HK-2 (cell line): Measurements from ENCODE around the gene CCDC190.
"Not testable (repeated sequence)": the region's sequence is repeated elsewhere in the genome, so short reads cannot be mapped to it uniquely, and the experiment has no call there.

Experiments
- DNase-seq: peaks from one replicate; pipeline ENCODE4 v3.0.0-alpha.2; 2018; ENCODE audit not compliant: unreplicated experiment

The CCDC190 gene

DNA sequence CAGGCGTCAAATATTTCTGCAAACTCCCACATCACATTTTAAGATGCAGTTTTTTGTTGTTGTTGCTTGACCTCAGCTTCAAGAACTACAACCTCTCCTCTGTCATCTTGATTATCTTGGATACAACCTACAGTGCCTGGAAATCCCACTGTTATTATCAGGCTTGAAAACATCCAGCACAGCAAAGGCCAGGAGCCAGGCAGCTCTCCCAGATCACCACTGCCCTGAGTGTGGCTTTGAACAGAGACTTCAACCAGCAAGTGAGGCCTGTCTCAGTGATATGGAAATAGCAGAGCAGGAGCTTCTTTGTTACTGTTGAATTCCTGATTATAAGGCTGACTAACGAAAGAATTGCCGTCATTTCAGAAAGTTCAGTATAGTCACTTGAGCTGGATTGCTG lies 28.5 kb downstream of the CCDC190 start:
- no peak for DNase-seq

DNA sequence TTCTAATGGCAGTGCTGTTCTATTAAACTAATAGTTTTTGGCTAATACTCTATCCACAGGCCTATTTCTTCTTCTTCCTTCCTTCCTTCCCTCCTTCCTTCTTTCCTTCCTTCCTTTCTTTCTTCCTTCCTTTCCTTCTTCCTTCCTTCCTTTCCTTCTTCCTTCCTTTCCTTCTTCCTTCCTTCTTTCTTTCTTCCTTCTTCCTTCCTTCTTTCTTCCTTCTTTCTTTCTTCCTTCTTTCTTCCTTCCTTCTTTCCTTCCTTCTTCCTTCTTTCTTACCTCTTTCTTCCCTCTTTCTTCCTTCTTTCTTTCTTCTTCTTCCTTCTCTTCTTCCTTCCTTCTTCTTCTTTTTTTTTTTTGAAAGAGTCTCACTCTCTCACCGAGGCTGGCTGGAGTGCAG lies 31.7 kb downstream of the CCDC190 start:
- DNase-seq: no peak

DNA sequence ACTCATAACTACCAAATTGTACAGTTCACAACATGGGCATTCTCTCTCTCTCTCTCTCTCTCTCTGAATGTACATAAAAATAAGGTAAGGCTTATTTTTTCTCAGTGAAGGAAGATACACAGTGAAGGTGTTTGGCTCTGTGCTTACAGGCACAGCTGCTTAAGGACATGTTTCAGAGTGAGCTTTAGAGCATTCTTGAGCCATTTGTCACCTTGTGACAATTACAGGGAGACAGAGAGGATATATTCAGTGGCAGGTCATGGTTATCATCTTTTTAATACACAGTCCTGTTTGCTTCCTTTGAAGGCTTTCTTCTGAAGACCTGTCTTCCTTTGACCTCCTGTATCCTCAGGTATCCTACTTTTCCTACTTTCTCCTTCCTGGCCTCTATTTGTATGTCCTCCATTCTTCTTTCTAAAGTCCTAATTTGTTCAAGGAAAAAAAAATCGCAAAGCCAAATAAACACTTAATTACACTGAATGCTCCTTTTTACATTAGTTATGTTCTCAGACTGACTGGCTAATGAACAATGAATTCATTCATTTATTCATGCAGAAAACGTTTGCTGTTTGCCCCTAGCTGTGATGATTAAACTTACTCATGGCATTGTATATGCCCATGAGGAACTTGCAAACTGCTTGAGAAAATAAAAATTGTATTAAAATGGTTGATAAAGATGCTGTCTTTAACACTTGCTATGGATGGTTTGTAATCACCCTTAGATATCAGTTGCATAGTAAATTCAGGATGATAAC lies 37.0 kb downstream of the CCDC190 start:
- no peak for DNase-seq

DNA sequence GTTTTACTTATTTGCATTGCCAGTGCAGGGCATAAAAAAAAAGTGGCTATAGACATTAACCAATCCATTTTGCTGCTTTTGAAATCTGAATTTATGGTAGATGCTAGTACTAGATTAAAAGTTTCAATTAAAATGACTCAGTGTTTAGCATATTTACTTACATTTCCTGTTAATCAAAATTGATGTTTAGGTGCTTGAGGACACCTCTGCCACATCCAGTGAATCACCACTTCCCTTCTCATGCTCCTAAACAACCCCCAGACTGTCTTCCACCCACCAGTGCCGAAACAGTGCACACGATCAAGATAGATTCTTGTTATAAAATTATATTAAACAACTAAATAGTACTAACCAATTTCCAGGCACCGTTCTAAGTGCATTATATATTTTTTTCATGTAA lies 37.7 kb downstream of the CCDC190 start:
- no peak for DNase-seq

DNA sequence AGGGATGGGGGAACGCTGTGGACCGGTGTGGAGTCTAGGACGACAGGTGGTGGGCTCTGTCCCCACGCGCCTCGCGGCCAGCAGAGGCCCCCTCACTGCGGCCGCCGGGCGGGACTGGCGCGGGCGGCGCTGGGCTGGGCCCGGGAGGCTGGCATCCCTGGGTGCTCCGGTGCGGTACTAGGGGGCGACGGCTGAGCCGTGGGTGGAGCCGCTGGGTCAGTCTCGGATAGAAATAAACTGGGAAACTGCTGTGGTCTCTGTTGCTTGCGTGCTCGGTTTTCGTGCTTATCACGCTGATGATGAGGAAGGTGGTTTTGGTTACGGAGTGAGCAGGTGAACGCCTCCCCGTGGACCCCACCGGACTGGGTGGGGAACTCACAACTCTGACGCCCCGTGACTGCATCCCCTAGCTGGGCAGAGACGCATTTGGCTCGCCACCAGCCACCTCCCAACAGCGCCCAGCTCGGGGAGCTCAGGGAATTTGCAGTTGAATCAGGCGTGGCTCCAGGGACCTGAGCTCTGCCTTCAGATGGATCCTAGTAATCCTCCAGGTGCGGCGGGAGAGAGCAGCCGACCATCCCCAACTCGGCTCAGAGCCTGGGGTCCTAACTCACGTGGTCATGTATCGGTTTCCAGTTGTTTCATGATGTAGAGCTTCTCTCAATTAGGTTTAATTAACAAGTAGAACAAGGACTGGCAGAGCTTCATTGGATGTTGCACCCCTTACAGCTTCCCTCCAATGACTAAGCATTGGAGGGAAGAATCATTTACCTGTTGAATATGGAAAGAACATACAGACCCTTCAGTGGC lies 38.4 kb downstream of the CCDC190 start:
- no peak for DNase-seq

DNA sequence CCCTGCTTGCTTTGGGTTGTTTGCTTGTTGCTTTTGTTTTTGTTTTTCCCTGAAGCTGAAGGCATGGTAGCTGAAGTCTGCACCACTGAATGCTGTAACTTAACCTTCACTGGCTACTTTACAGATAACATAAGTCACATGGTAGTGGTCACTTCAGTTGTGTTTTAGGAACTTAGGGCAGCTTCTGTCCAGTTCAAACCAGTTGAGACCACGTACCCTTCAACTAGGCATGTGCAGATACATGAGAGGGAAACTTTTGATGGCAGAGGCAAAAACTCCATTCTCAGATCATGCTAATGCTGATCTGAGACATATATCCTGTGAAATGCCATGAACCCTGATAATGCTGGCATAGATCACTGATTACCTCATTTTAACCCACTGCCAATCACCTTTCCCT lies 42.3 kb downstream of the CCDC190 start:
- DNase-seq: not testable (repeated sequence)

DNA sequence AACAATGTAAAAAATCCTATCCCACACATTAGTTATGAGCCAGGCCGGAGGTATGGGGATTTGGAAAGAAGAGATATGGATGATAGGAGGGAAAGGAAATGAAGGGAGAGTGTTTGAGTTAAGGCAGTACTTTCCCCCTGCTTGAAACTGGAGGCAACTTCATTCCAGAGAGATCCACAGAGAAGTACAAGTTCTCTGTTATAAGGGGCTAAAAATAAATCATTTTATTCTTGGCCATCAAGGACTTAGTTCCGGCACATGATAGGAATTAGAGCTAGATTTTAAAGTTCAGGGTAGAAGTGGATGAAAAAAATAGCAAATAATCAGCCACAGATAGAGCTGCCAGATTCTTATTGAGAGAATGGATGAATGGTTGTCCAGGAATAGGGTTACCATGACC lies 42.8 kb downstream of the CCDC190 start:
- DNase-seq: not testable (repeated sequence)

DNA sequence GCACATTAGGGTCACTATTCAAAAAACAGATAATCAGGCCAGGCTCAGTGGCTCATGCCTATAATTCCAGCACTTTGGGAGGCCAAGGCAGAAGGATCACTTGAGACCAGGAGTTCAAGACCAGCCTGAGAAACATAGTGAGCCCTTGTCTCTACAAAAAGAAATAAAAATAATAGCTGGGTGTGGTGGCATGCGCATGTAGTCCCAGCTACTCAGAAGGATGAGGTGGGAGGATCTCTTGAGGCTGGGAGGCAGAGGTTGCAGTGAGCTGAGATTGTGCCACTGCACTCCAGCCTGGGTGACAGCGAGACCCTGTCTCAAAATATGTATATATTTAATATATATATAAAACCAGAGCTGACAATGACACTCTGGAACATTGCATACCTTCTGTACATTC lies 48.6 kb downstream of the CCDC190 start:
- DNase-seq: not testable (repeated sequence)

DNA sequence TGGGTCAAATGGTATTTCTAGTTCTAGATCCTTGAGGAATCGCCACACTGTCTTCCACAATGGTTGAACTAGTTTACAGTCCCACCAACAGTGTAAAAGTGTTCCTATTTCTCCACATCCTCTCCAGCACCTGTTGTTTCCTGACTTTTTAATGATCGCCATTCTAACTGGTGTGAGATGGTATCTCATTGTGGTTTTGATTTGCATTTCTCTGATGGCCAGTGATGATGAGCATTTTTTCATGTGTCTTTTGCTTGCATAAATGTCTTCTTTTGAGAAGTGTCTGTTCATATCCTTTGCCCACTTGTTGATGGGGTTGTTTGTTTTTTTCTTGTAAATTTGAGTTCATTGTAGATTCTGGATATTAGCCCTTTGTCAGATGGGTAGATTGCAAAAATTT lies 53.5 kb downstream of the CCDC190 start:
- DNase-seq: not testable (repeated sequence)
